ENCODE measurements around the gene PDCD10. TPM values are rescaled to one million over a fixed set of nuclear protein-coding genes. Genes with fewer than 3 reads are reported as not detected.

The PDCD10 gene
- total and polyA plus RNA-seq, 2 donors (not counting 1 experiment from before 2014, with no cell fraction given) = 25.7 to 58.0 TPM

- no CpG with 5 or more reads among the region's 3 CpGs for WGBS (ENCODE audit: insufficient coverage)
- peaks cover 0 to 5% (median 3%) of the 10 kb centered on the region in 3 donors for H3K9me3 ChIP-seq (ENCODE audit: control extremely low read depth in 1 of 3, control insufficient read depth in 2 of 3, insufficient read depth in 1 of 3, low read length in 2 of 3)
- Mint-ChIP-seq H3K4me1 (peaks cover 25% of the 10 kb centered on the region), H3K4me3 (peak overlapping the region; percentile 13), H3K27me3 (no peaks in the 10 kb centered on the region), H3K9me3 (ENCODE audit: insufficient read depth) (no peaks in the 10 kb centered on the region), H3K27ac (peak overlapping the region; percentile 33)
- peaks cover 11% of the 10 kb centered on the region for H3K79me2 ChIP-seq (ENCODE audit: control insufficient read depth, insufficient read depth, low read length)
- H3K9ac ChIP-seq (ENCODE audit: low read length) = peak overlapping the region; percentile 12
- no peaks in the 10 kb centered on the region for H3K36me3 ChIP-seq (replicated peaks in 1 of 2; ENCODE audit: control extremely low read depth in 1 of 2, control insufficient read depth in 1 of 2, extremely low read depth in 1 of 2, insufficient read depth in 2 of 2, low read length in 1 of 2)
- H3K4me2 ChIP-seq (replicated peaks; ENCODE audit: low read depth, low read length, poor library complexity, severe bottlenecking) = peak overlapping the region; percentile 46
- H3K27ac ChIP-seq (ENCODE audit: low read length in 2 of 2) = peak overlapping the region in 1 of 2 donors; percentile 52
- ChIA-PET POLR2A (no interaction called here), CTCF (no interaction called here)
- H3K27me3 ChIP-seq (replicated peaks in 1 of 4; ENCODE audit: control extremely low read depth in 1 of 4, control insufficient read depth in 3 of 4, insufficient read depth in 4 of 4, low read length in 3 of 4) = no peaks in the 10 kb centered on the region
- no peak overlapping the region for H2AFZ ChIP-seq (ENCODE audit: insufficient read depth, low read depth, low read length, poor library complexity, severe bottlenecking)
- peaks cover 11 to 24% of the 10 kb centered on the region in 2 donors for H3K4me1 ChIP-seq (ENCODE audit: control insufficient read depth in 2 of 2, insufficient read depth in 2 of 2, low read length in 2 of 2)
- TF ChIP-seq EZH2 (IDR thresholded peaks at IDR 0.05; ENCODE audit: borderline replicate concordance, insufficient read depth, low read depth, low read length, poor library complexity, severe bottlenecking) = no peak
- no peak for TF ChIP-seq CTCF (IDR thresholded peaks at IDR 0.05)
- H4K20me1 ChIP-seq (ENCODE audit: control insufficient read depth, insufficient read depth, low read length, poor library complexity, severe bottlenecking) = no peaks in the 10 kb centered on the region
- no peak for DNase-seq
- H3K4me3 ChIP-seq (ENCODE audit: control extremely low read depth in 1 of 5, extremely low read depth in 1 of 5, insufficient read depth in 1 of 5, low read depth in 2 of 5, low read length in 4 of 5) = peak overlapping the region in 1 of 5 experiments; percentile 7
- ATAC-seq (ENCODE audit: low read depth) = no peak
- intact Hi-C loops (cut with micrococcal nuclease) = no loop called here
These were observed 38.3 kb upstream of the PDCD10 start for GRCh38 chr3:167772992-167773391.

GRCh38 chr3:167762296-167762695 lies 27.6 kb upstream of the PDCD10 start:
- H3K9me3 ChIP-seq (ENCODE audit: control extremely low read depth in 1 of 3, control insufficient read depth in 2 of 3, insufficient read depth in 1 of 3, low read length in 2 of 3) = peaks cover 0 to 7% (median 0%) of the 10 kb centered on the region in 3 donors
- ATAC-seq (ENCODE audit: low read depth) (no peak), DNase-seq (no peak)
- ChIA-PET CTCF (interaction anchor here (1.7 kb wide), 1 partner anchor 21 kb away, joined by 5 read pairs; no protein-coding TSS in a partner anchor), POLR2A (no interaction called here)
- peak overlapping the region; percentile 59 for H2AFZ ChIP-seq (ENCODE audit: insufficient read depth, low read depth, low read length, poor library complexity, severe bottlenecking)
- Mint-ChIP-seq H3K4me3 (peak overlapping the region; percentile 1), H3K4me1 (peaks cover 14% of the 10 kb centered on the region), H3K27ac (peak overlapping the region; percentile 6), H3K27me3 (no peaks in the 10 kb centered on the region), H3K9me3 (ENCODE audit: insufficient read depth) (no peaks in the 10 kb centered on the region)
- intact Hi-C loops (cut with micrococcal nuclease) = no loop called here
- H3K36me3 ChIP-seq (replicated peaks in 1 of 2; ENCODE audit: control extremely low read depth in 1 of 2, control insufficient read depth in 1 of 2, extremely low read depth in 1 of 2, insufficient read depth in 2 of 2, low read length in 1 of 2) = no peaks in the 10 kb centered on the region
- WGBS (ENCODE audit: insufficient coverage) = 63% methylated on average over 2 of the region's 2 CpGs
- H3K4me3 ChIP-seq (ENCODE audit: control extremely low read depth in 1 of 5, extremely low read depth in 1 of 5, insufficient read depth in 1 of 5, low read depth in 2 of 5, low read length in 4 of 5) = peak overlapping the region in 1 of 5 experiments; percentile 8
- no peaks in the 10 kb centered on the region for H4K20me1 ChIP-seq (ENCODE audit: control insufficient read depth, insufficient read depth, low read length, poor library complexity, severe bottlenecking)
- H3K9ac ChIP-seq (ENCODE audit: low read length) = no peak overlapping the region
- H3K4me2 ChIP-seq (replicated peaks; ENCODE audit: low read depth, low read length, poor library complexity, severe bottlenecking) = peak overlapping the region; percentile 56
- peaks cover 8 to 12% of the 10 kb centered on the region in 2 donors for H3K4me1 ChIP-seq (ENCODE audit: control insufficient read depth in 2 of 2, insufficient read depth in 2 of 2, low read length in 2 of 2)
- H3K27ac ChIP-seq (ENCODE audit: low read length in 2 of 2) = peak overlapping the region; percentile 32 to 57
- TF ChIP-seq CTCF (IDR thresholded peaks at IDR 0.05) (no peak), EZH2 (IDR thresholded peaks at IDR 0.05; ENCODE audit: borderline replicate concordance, insufficient read depth, low read depth, low read length, poor library complexity, severe bottlenecking) (no peak)
- H3K79me2 ChIP-seq (ENCODE audit: control insufficient read depth, insufficient read depth, low read length) = peaks cover 9% of the 10 kb centered on the region
- H3K27me3 ChIP-seq (replicated peaks in 1 of 4; ENCODE audit: control extremely low read depth in 1 of 4, control insufficient read depth in 3 of 4, insufficient read depth in 4 of 4, low read length in 3 of 4) = no peaks in the 10 kb centered on the region
